Keratinocyte (primary cell): ENCODE measurements around the gene ZBBX. TPM values are rescaled to one million over a fixed set of nuclear protein-coding genes. Genes with fewer than 3 reads are reported as not detected.

Experiments used
- DNase-seq: peaks from one replicate; pipeline ENCODE4 v3.0.0-alpha.2; 2011; ENCODE audit warnings: low read depth, missing footprints, low spot score
- FAIRE-seq: peaks from 2 replicates; lab custom pipeline; 2011; peaks lifted over from hg19 to GRCh38; lab: Jason Lieb, UNC
- H2AFZ ChIP-seq: 2 replicates; pipeline ENCODE4 v1.6.0; 2012; ENCODE audit warnings: low read length, control low read depth, inconsistent platforms; ENCODE audit not compliant: control insufficient read depth
- H3K27ac ChIP-seq: 2 replicates; pipeline ENCODE4 v1.5.1; 2011; ENCODE audit warnings: low read length; ENCODE audit not compliant: control insufficient read depth, insufficient read depth
- H3K27me3 ChIP-seq: 3 replicates; pipeline ENCODE4 v1.6.0; 2011; ENCODE audit warnings: low read length; ENCODE audit not compliant: control insufficient read depth, insufficient read depth; ENCODE audit errors: extremely low read depth
- H3K36me3 ChIP-seq, 2 experiments: 2 replicates in 1 of 2; 3 replicates in 1 of 2; pipeline ENCODE4 v1.5.1; 2011; ENCODE audit warnings: low read length in 2 of 2, mild to moderate bottlenecking in 1 of 2; ENCODE audit not compliant: control insufficient read depth in 2 of 2, insufficient read depth in 2 of 2; ENCODE audit errors: extremely low read depth in 1 of 2
- H3K4me1 ChIP-seq: 3 replicates; pipeline ENCODE4 v1.5.1; 2011; ENCODE audit warnings: low read length; ENCODE audit not compliant: control insufficient read depth, insufficient read depth; ENCODE audit errors: extremely low read depth
- H3K4me2 ChIP-seq: 3 replicates; pipeline ENCODE4 v1.6.0; 2011; ENCODE audit warnings: low read depth, low read length; ENCODE audit not compliant: control insufficient read depth, insufficient read depth; ENCODE audit errors: extremely low read depth
- H3K4me3 ChIP-seq, 3 experiments: fragments of 200-600 bp in 1 of 3; sonication (generic) in 1 of 3; 2 replicates in 2 of 3; 3 replicates in 1 of 3; pipeline ENCODE4 v1.5.1; 2011 to 2016; ENCODE audit warnings: low read length in 3 of 3, mild to moderate bottlenecking in 3 of 3, control low read depth in 2 of 3, inconsistent platforms in 1 of 3, low read depth in 1 of 3, mixed read lengths in 1 of 3, mixed run types in 1 of 3, moderate library complexity in 1 of 3; ENCODE audit not compliant: control insufficient read depth in 2 of 3, insufficient read depth in 2 of 3; ENCODE audit errors: extremely low read depth in 1 of 3
- H3K79me2 ChIP-seq: 2 replicates; pipeline ENCODE4 v1.6.0; 2012; ENCODE audit warnings: low read length; ENCODE audit not compliant: control insufficient read depth, insufficient read depth
- H3K9ac ChIP-seq: 3 replicates; pipeline ENCODE4 v1.6.0; 2011; ENCODE audit warnings: low read length; ENCODE audit not compliant: control insufficient read depth, insufficient read depth; ENCODE audit errors: extremely low read depth
- H3K9me1 ChIP-seq: 3 replicates; pipeline ENCODE4 v1.6.0; 2011; ENCODE audit warnings: low read length; ENCODE audit not compliant: control insufficient read depth, insufficient read depth; ENCODE audit errors: extremely low read depth
- H3K9me3 ChIP-seq: 2 replicates; pipeline ENCODE4 v1.5.1; 2012; ENCODE audit warnings: low read depth, low read length; ENCODE audit not compliant: control insufficient read depth
- H4K20me1 ChIP-seq: 3 replicates; pipeline ENCODE4 v1.6.0; 2011; ENCODE audit warnings: low read length; ENCODE audit not compliant: control insufficient read depth, insufficient read depth; ENCODE audit errors: extremely low read depth
- EZH2 ChIP-seq: IDR thresholded peaks from one replicate; pipeline ENCODE4 v1.6.1; 2012; ENCODE audit warnings: inconsistent platforms, mild to moderate bottlenecking, low read length, moderate library complexity
- dilution Hi-C: fragments of 300-500 bp; cut with MboI; formaldehyde crosslinking; loops from one replicate; pipeline ENCODE4 v1.7.0; 2020; ENCODE audit warnings: low sequenced_read_pairs; ENCODE audit not compliant: extremely low pct_ligation_motif_present
- polyA plus RNA-seq, 5 experiments: library from polyadenylated mRNA; depleted of rRNA in 3 of 5; stranded (reverse) in 3 of 5; stranded (forward) in 1 of 5; unstranded in 1 of 5; fragments of >200 nt; gene quantifications; 1 replicate in 1 of 5; 2 replicates in 3 of 5; 3 replicates in 1 of 5; pipeline versions ENCODE4 v1.2.1 to v1.2.3, GENCODE V29; 2011 to 2012; ENCODE audit warnings: missing spikeins in 2 of 5, low read depth in 1 of 5, low replicate concordance in 1 of 5
- TF ChIP-seq, protein P1 (sequence below), 3 experiments: IDR thresholded peaks in 1 of 3; conservative IDR thresholded peaks in 1 of 3; optimal IDR thresholded peaks in 1 of 3; 2 replicates in 2 of 3; 3 replicates in 1 of 3; pipeline versions ENCODE3 to v1.5.1; 2011; ENCODE audit warnings: low read length in 3 of 3, mild to moderate bottlenecking in 3 of 3, moderate library complexity in 2 of 3, control low read depth in 1 of 3, inconsistent platforms in 1 of 3; ENCODE audit not compliant: insufficient read depth in 2 of 3; ENCODE audit errors: extremely low read depth in 1 of 3

Gene ZBBX
- polyA plus RNA-seq, 1 donor (not counting 4 experiments of a cell fraction or from before 2014, with no cell fraction given), result not detected

DNA sequence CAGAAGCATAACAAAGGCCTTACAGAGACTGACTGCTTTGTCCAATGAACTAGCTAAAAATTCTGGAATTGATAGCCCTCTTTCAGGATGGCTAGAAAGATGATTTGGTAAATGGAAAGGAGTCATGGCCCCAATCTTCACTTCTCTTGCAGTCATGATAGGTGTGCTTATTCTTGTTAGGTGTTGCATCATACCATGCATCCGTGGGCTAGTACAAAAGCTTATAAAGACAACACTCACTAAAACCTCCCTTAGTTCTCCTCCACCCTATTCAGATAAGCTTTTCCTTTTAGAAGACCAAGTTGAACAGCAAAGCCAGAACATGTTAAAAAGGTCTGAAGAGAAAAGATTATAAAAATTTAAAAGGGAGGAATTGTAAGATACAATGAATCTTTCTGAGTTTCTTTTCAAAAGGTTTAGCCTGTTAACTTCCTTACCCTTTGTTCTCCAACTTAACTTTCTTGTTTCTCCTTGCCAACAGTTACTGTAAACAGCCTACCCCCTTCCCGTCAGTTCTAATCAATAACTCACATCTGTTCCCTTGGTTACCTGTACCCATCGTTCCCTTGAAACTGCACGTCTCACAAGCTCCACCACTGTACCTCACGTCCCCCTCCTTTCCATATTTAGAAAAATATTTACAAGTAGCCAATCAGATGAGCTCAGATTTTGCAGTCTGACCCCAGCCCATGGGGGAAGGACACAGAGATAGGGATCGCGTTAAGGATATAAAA, 105.8 kb downstream of the ZBBX start:
- Histone ChIP-seq H3K4me1 (no peaks in the 10 kb centered on the region), H3K4me2 (no peak overlapping the region), H4K20me1 (no peaks in the 10 kb centered on the region), H3K9me1 (no peaks in the 10 kb centered on the region), H3K9me3 (no peaks in the 10 kb centered on the region), H2AFZ (no peak overlapping the region), H3K4me3 (no peak overlapping the region), H3K27me3 (no peaks in the 10 kb centered on the region), H3K27ac (no peak overlapping the region), H3K36me3 (no peaks in the 10 kb centered on the region), H3K79me2 (no peaks in the 10 kb centered on the region), H3K9ac (no peak overlapping the region)
- FAIRE-seq, result no peak
- no peak for DNase-seq
- dilution Hi-C loops, result no loop called here
- TF ChIP-seq, protein P1, sequence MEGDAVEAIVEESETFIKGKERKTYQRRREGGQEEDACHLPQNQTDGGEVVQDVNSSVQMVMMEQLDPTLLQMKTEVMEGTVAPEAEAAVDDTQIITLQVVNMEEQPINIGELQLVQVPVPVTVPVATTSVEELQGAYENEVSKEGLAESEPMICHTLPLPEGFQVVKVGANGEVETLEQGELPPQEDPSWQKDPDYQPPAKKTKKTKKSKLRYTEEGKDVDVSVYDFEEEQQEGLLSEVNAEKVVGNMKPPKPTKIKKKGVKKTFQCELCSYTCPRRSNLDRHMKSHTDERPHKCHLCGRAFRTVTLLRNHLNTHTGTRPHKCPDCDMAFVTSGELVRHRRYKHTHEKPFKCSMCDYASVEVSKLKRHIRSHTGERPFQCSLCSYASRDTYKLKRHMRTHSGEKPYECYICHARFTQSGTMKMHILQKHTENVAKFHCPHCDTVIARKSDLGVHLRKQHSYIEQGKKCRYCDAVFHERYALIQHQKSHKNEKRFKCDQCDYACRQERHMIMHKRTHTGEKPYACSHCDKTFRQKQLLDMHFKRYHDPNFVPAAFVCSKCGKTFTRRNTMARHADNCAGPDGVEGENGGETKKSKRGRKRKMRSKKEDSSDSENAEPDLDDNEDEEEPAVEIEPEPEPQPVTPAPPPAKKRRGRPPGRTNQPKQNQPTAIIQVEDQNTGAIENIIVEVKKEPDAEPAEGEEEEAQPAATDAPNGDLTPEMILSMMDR (optimal IDR thresholded peaks at IDR 0.05 in 1 of 3, IDR thresholded peaks at IDR 0.05 in 1 of 3, conservative IDR thresholded peaks at IDR 0.05 in 1 of 3; ENCODE audit: extremely low read depth in 1 of 3, insufficient read depth in 2 of 3, low read length in 3 of 3), result no peak
- TF ChIP-seq EZH2, result no peak

DNA sequence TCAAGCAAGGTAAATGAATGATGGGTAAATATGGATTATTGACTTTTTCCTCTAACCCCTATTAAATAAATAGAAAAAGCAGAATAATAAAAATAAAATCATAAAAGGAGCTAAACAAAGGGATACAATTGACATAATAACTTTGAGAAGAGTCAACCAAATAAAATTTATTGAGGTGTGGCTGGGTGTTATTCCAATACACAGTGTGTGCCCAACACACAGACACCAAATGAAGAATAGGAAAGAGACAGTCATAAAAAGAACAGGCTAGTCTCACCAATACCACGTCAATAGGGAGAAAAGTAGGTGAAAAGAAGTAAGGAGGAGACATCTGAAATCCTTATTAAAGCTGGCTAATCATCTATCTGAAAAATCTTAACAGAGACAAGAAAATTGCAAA, 127.1 kb downstream of the ZBBX start:
- H3K4me1 ChIP-seq, result no peaks in the 10 kb centered on the region
- TF ChIP-seq, protein P1 (optimal IDR thresholded peaks at IDR 0.05 in 1 of 3, IDR thresholded peaks at IDR 0.05 in 1 of 3, conservative IDR thresholded peaks at IDR 0.05 in 1 of 3; ENCODE audit: extremely low read depth in 1 of 3, insufficient read depth in 2 of 3, low read length in 3 of 3), result no peak
- TF ChIP-seq EZH2, result no peak
- dilution Hi-C loops, result no loop called here

More for the DNA sequence above, 127.1 kb downstream of the ZBBX start:
- H3K36me3 ChIP-seq, result no peaks in the 10 kb centered on the region
- no peak overlapping the region for H2AFZ ChIP-seq
- DNase-seq, result no peak
- H3K4me2 ChIP-seq, result no peak overlapping the region
- H3K9me3 ChIP-seq, result no peaks in the 10 kb centered on the region
- H3K4me3 ChIP-seq, result no peak overlapping the region
- H4K20me1 ChIP-seq, result no peaks in the 10 kb centered on the region
- H3K9ac ChIP-seq, result no peak overlapping the region
- no peaks in the 10 kb centered on the region for H3K79me2 ChIP-seq
- no peaks in the 10 kb centered on the region for H3K9me1 ChIP-seq
- no peak overlapping the region for H3K27ac ChIP-seq
- FAIRE-seq, result no peak
- H3K27me3 ChIP-seq, result no peaks in the 10 kb centered on the region
